Measurements from ENCODE around the gene DOK5.

Gene DOK5

GRCh38 chr20:54545676-54546358 lies 70.4 kb downstream of the DOK5 start:
- DNase-seq (ENCODE audit: low spot score): no peak
- TF ChIP-seq CTCF (IDR thresholded peaks at IDR 0.05; ENCODE audit: extremely low read depth, missing control alignments): no peak

GRCh38 chr20:54548849-54549248 lies 73.5 kb downstream of the DOK5 start:
- no peak for TF ChIP-seq CTCF (IDR thresholded peaks at IDR 0.05; ENCODE audit: extremely low read depth, missing control alignments)
- DNase-seq (ENCODE audit: low spot score): no peak

GRCh38 chr20:54549658-54550326 lies 74.4 kb downstream of the DOK5 start:
- no peak for TF ChIP-seq CTCF (IDR thresholded peaks at IDR 0.05; ENCODE audit: extremely low read depth, missing control alignments)
- DNase-seq (ENCODE audit: low spot score): no peak

GRCh38 chr20:54550776-54551396 lies 75.5 kb downstream of the DOK5 start:
- no peak for DNase-seq (ENCODE audit: low spot score)
- TF ChIP-seq CTCF (IDR thresholded peaks at IDR 0.05; ENCODE audit: extremely low read depth, missing control alignments): no peak

- DNase-seq (ENCODE audit: low spot score): no peak
- no peak for TF ChIP-seq CTCF (IDR thresholded peaks at IDR 0.05; ENCODE audit: extremely low read depth, missing control alignments)
Observed at GRCh38 chr20:54554006-54554405, 78.6 kb downstream of the DOK5 start.

GRCh38 chr20:54555150-54555549 lies 79.8 kb downstream of the DOK5 start:
- DNase-seq (ENCODE audit: low spot score): no peak

More at GRCh38 chr20:54555150-54555549, 79.8 kb downstream of the DOK5 start:
- no peak for TF ChIP-seq CTCF (IDR thresholded peaks at IDR 0.05; ENCODE audit: extremely low read depth, missing control alignments)

Measured in GM20000 (cell line).